ENCODE results near the gene METTL16. TPM values are rescaled to one million over a fixed set of nuclear protein-coding genes. Genes with fewer than 3 reads are reported as not detected.
"Not testable (repeated sequence)": the region's sequence is repeated elsewhere in the genome, so short reads cannot be mapped to it uniquely, and the experiment has no call there.

The METTL16 gene
- total RNA-seq = 15.0 and 16.1 TPM in 2 replicates

- peak; percentile 100 for DNase-seq
Measured at GRCh38 chr17:2511462-2512369, at the start of gene METTL16. Gene METTL16 (minus strand): TSS chr17:2511888. CDS start chr17:2502331, 9,557 bp downstream.

- peak; percentile 88 for DNase-seq
Measured at GRCh38 chr17:2560658-2561057, 49.0 kb upstream of the METTL16 start.

GRCh38 chr17:2551928-2552327 is 40.2 kb upstream of the METTL16 start:
- no peak for DNase-seq

- no peak for DNase-seq
Measured at GRCh38 chr17:2551493-2551892, 39.8 kb upstream of the METTL16 start.

GRCh38 chr17:2549392-2550211 is 37.9 kb upstream of the METTL16 start:
- DNase-seq = no peak

GRCh38 chr17:2548026-2548425 is 36.3 kb upstream of the METTL16 start:
- DNase-seq = not testable (repeated sequence)

GRCh38 chr17:2547176-2547575 is 35.5 kb upstream of the METTL16 start:
- peak; percentile 24 for DNase-seq

GRCh38 chr17:2545393-2545792 is 33.7 kb upstream of the METTL16 start:
- DNase-seq = no peak

GRCh38 chr17:2542456-2542855 is 30.8 kb upstream of the METTL16 start:
- no peak for DNase-seq

GRCh38 chr17:2542056-2542455 is 30.4 kb upstream of the METTL16 start:
- no peak for DNase-seq

- DNase-seq = not testable (repeated sequence)
Measured at GRCh38 chr17:2537579-2537978, 25.9 kb upstream of the METTL16 start.

- no peak for DNase-seq
Measured at GRCh38 chr17:2532146-2532720, 20.5 kb upstream of the METTL16 start.

- DNase-seq = not testable (repeated sequence)
Measured at GRCh38 chr17:2531243-2531954, 19.7 kb upstream of the METTL16 start.

- DNase-seq = not testable (repeated sequence)
Measured at GRCh38 chr17:2521775-2522410, 10.2 kb upstream of the METTL16 start.

- no peak for DNase-seq
Measured at GRCh38 chr17:2521257-2521656, 9.6 kb upstream of the METTL16 start.

- DNase-seq = no peak
Measured at GRCh38 chr17:2517539-2517938, 5.9 kb upstream of the METTL16 start.

- no peak for DNase-seq
Measured at GRCh38 chr17:2511138-2511461, 588 bp downstream of the METTL16 start.

GRCh38 chr17:2510559-2510958 is 1.1 kb downstream of the METTL16 start:
- no peak for DNase-seq

GRCh38 chr17:2508035-2508434 is 3.7 kb downstream of the METTL16 start:
- no peak for DNase-seq

- not testable (repeated sequence) for DNase-seq
Measured at GRCh38 chr17:2507015-2507414, 4.7 kb downstream of the METTL16 start.

- DNase-seq = no peak
Measured at GRCh38 chr17:2503627-2504026, 8.1 kb downstream of the METTL16 start.

Measured in dermis blood vessel endothelial cell (primary cell).